ENCODE results near the gene DNER.
"Not testable (repeated sequence)": the region's sequence is repeated elsewhere in the genome, so short reads cannot be mapped to it uniquely, and the experiment has no call there.

DNER gene

GRCh38 chr2:229715895-229716507, 1.6 kb upstream of the DNER start:
- DNase-seq, result peak; percentile 75

DNA sequence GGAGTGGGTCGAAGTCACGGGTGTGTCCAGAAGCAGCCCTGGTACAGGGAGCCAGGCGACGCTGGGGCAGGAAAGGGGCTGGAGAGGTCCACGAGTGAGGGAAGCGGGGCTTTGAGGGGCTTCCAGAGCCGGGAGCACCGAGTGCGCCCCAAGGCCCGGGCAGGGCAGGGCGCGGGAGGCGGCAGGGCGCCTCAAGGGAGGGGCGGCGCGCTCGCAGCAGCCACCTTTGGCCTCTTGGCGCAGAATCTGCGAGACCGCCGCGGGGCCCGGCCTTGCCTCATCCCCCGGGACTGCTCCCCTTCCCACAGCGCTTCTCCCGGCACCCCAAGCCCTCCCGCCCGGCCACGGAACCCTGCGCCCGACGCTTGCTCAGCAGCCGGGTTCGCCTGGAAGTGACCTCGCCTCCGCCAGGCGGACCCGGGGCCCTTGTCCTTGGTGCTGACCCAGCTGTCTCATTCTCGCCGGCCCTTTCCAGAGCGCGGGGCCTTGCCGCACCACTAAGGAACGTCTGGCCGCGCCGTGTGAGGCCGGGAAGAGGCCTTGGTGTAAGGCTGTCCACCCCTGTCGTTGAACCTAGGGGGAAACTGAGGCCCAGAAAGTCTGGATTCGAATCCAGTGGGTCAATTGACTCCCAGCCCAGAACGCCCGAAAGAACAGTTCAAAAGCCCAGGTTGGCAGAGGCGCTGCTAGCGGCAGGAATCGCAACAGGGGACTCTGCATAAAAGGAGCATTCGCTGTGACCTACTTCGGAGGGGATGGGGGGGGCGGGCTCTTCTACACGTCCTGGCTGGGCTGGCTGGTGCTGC, 584 bp upstream of the DNER start:
- peak; percentile 61 for DNase-seq

- peak; percentile 58 for DNase-seq
Measured at GRCh38 chr2:229713371-229714079, 830 bp downstream of the DNER start.

DNA sequence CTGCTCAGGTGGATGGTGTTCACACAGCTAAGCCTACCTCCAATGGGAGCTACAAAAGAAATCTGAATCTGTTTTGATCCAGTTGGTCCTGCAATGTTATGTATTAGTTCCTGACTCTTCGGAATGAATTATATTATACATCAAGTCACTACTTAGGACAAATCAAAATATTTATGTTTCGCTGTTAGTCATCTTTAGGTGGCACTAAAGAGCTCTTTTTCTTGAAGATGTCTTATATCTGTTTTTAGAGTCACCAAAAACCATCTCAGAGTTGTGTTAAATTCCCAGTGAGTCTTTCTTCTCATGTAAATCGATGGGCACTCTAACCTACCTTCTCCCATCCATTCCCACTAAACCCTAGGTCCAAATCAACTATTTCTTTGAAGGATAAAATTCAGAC, 2.2 kb downstream of the DNER start:
- DNase-seq, result peak; percentile 8

- no peak for DNase-seq
Measured at GRCh38 chr2:229708335-229708734, 6.0 kb downstream of the DNER start.

- DNase-seq, result no peak
Measured at GRCh38 chr2:229703909-229704630, 10.3 kb downstream of the DNER start.

DNA sequence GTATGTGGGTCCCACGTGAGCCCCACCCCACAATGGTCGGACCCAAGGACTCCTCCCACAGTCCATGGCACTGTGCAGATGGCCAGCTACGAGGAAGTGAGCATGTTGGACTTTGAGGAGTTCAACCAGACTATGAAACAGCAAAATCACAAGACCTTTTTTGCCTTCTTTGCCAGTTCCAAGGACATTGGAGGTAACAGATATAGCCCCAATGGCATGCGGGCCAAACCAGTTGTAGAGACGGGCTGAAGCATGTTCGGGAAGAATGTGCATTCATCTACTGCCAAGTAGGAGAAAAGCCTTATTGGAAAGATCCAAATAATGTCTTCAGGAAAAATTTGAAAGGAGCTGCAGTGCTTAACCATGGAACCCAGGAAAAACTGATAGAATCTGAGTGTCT, 12.6 kb downstream of the DNER start:
- DNase-seq, result no peak

DNA sequence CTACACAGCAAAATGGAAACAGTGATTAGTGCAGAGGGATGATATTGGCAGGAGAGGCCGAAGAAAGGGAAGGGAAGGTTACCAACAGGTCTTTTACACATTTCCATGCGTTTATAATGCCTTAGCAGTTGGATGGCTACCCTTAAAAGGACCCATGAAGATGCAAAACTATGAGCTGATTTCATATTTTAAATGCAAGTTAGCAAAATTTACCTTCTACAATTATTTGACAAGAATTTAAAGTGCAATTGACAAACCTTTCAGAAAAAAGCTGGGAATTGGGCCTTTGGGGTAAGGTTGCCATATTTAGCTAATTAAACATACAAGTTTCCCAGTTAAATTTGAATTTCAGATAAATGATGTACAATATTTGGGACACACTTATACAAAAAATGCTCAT, 13.3 kb downstream of the DNER start:
- no peak for DNase-seq

DNA sequence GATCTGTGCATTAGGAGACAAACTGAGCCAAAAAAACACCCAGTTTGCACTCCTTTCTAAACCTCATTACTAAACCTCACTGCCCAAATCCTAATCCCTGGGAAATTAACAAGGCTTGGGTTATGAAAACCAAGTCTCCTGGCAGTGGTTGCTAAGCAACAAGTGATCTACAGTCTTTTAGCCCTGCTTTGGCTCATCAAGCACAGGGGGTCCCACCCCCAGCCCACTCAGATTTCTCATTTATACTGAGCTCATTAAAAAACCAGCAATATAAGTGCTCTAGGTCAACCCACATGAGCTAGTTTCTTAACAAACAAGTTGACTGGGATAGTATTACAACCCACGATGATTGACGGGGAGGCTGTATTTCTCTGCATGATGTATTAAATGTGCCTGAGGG, 18.4 kb downstream of the DNER start:
- DNase-seq, result no peak

DNA sequence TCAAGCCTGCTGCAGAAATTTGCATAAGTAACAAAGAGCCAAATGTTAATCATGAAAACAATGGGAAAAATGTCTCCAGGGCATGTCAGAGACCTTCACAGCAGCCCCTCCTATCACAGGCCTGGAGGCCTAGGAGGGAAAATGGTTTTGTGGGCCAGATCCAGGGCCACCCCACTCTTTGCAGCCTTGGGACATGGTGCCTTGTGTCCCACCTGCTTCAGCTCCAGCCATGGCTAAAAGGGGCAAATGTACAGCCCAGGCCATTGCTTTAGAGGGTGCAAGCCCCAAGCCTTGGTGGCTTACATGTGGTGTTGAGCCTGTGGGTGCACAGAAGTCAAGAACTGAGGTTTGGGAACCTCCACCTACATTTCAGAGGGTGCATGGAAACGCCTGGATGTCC, 20.5 kb downstream of the DNER start:
- DNase-seq, result not testable (repeated sequence)

DNA sequence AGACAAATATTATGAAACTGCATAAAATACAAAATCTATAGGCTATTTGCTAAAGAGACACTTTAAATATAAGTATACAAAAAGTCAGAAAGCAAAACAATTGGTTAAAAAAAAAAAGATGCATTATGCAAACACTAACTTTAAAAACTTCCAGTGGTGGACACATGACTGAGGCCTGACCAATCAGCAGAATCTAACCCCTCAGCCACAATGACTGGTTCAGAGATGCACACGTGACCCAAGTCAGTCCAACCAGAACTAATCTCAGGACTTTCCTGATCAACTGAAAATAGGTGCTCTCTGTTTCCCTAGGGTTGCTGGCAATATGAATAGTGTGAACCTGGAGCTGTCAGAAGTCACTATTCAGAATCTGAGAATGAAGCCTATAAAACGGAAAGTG, 22.7 kb downstream of the DNER start:
- DNase-seq, result no peak

- no peak for DNase-seq
Measured at GRCh38 chr2:229689307-229689839, 25.0 kb downstream of the DNER start.

GRCh38 chr2:229688141-229688540, 26.2 kb downstream of the DNER start:
- no peak for DNase-seq

DNA sequence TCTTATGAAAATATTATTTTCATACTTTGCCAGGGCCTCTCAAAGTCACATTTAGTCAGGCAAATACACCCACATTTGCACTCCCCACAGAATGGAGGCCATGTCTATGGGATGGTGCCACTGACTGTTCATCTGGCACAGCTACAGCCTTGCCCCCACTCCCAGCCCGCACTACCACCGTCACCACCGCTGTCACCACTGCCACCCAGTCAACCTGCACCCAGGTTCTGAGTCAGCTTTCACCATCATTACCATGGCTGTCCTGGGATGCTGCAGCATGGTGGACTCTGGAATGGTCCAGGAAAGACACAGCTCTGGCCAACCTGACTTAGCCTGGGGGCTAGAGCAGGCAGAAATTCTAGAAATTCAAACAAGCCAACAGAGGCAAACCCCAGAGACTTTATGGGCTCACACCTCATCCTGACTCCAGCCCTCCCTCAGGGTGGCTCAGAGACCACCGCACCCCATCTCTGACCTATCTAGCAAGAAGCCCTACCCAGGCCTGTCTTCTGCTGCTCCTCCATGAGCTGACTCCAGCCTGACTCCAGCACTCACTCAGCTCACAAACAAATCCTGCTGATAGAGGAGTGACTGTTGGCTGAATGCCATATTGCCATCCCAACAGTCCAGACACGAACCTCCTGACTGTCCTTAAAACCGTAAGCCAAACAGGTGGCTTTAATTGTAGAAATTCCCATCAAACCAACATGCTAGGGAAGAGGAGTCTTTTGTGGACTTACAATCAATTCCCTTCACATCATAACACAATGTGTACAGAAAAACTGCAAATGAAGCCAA, 28.0 kb downstream of the DNER start:
- DNase-seq, result peak; percentile 78

GRCh38 chr2:229684942-229685562, 29.3 kb downstream of the DNER start:
- DNase-seq, result no peak

GRCh38 chr2:229679393-229680125, 34.8 kb downstream of the DNER start:
- no peak for DNase-seq

- DNase-seq, result no peak
Measured at GRCh38 chr2:229675569-229675968, 38.8 kb downstream of the DNER start.

DNA sequence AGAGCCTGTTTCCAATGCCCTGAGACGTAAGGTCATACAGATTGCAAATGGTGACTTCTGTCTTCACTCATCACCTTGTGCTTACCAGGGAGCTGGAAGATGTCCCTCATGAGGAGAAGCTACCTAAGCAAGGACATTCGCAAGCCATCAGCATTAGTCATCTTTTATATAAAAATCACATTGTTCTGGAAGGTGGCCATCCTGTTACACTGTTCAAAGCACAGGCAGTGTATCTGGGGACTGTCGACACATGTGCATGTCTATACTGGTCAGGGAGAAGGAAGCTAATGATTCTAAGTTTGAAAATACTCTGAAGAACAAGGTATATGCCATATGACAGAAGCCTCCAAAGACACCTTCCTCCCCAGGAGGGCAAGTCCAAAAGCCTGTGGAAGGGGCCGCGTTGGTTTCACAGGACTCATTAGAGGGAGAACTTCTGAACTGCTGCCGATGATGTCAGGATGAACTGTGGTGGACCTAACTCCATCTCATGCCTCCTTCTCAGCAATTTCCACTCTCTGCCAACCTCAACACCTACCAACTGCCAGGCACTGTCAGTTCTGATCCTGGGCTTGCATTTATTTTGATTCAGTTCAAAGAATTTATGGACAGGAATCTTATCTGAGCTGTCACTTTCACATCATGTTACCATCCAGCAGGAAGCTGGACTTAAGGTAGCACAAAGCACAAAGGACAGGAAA, 39.4 kb downstream of the DNER start:
- no peak for DNase-seq

DNA sequence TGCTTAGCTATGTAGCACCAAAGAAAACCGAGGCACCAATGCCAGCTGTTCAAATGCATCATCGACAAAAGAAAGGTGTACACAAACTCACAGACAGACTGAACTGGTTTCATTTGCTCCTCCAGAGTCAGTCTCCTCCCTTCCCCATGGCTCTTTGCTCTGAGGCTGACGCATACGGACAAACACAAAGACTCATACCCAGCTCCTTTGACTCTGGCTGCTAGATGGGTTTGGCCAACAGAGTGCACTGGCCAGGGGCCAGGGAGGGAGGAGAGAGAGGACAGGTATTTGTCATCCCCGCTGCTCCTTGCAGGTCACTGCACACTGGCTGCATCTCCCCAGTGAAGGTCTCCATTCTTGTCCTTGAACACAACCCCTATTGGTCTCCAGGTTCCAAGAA, 40.7 kb downstream of the DNER start:
- no peak for DNase-seq

DNA sequence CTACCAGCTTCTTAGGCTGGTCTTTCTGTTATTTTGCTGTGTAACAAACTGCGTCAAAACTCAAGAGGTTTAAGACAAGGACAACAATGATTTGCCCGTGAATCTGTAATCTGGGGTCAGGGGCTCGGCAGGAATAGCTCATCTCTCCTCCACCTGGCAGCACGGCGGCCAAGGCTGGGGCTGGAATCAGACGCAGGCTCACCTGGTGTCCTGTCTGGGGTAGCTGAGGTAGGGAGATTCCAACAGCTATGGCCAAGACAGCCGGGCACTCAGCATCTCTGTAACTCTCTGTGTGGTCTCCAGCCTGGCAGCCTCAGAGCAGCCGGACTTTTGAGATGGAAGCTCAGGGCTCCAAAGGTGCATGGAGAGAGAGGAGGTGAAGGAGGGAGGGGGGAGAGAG, 42.3 kb downstream of the DNER start:
- no peak for DNase-seq
